NB4 (cell line): Measurements from ENCODE around the gene ITGA11.

Source experiments
- DNase-seq: peaks from one replicate; pipeline ENCODE4 v3.0.0; 2010; ENCODE audit warnings: low read depth
- H3K4me3 ChIP-seq: one replicate; pipeline ENCODE4 v1.5.1; 2011; ENCODE audit warnings: mild to moderate bottlenecking, low read depth, low read length, moderate library complexity
- MYC ChIP-seq: IDR thresholded peaks from 2 replicates; pipeline ENCODE4 v1.6.1; 2011; ENCODE audit warnings: low read depth, low read length
- POLR2A ChIP-seq: IDR thresholded peaks from 2 replicates; pipeline ENCODE4 v1.6.1; 2011; ENCODE audit warnings: mild to moderate bottlenecking; ENCODE audit not compliant: insufficient read length; ENCODE audit errors: extremely low read depth
- TF ChIP-seq, protein P1 (sequence below): IDR thresholded peaks from 2 replicates; pipeline ENCODE4 v1.6.1; 2011; ENCODE audit warnings: low read depth, low read length
- TF ChIP-seq, protein P2 (sequence below): IDR thresholded peaks from one replicate; pipeline ENCODE4 v1.5.1; 2012; ENCODE audit warnings: low read depth, low read length

ITGA11 gene

GRCh38 chr15:68414206-68414555 is 17.8 kb downstream of the ITGA11 start:
- H3K4me3 ChIP-seq: no peak overlapping the region
- TF ChIP-seq MYC: no peak
- TF ChIP-seq, protein P1, sequence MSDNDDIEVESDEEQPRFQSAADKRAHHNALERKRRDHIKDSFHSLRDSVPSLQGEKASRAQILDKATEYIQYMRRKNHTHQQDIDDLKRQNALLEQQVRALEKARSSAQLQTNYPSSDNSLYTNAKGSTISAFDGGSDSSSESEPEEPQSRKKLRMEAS: no peak
- TF ChIP-seq, protein P2, sequence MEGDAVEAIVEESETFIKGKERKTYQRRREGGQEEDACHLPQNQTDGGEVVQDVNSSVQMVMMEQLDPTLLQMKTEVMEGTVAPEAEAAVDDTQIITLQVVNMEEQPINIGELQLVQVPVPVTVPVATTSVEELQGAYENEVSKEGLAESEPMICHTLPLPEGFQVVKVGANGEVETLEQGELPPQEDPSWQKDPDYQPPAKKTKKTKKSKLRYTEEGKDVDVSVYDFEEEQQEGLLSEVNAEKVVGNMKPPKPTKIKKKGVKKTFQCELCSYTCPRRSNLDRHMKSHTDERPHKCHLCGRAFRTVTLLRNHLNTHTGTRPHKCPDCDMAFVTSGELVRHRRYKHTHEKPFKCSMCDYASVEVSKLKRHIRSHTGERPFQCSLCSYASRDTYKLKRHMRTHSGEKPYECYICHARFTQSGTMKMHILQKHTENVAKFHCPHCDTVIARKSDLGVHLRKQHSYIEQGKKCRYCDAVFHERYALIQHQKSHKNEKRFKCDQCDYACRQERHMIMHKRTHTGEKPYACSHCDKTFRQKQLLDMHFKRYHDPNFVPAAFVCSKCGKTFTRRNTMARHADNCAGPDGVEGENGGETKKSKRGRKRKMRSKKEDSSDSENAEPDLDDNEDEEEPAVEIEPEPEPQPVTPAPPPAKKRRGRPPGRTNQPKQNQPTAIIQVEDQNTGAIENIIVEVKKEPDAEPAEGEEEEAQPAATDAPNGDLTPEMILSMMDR: no peak
- TF ChIP-seq POLR2A: no peak
- DNase-seq: no peak

DNA sequence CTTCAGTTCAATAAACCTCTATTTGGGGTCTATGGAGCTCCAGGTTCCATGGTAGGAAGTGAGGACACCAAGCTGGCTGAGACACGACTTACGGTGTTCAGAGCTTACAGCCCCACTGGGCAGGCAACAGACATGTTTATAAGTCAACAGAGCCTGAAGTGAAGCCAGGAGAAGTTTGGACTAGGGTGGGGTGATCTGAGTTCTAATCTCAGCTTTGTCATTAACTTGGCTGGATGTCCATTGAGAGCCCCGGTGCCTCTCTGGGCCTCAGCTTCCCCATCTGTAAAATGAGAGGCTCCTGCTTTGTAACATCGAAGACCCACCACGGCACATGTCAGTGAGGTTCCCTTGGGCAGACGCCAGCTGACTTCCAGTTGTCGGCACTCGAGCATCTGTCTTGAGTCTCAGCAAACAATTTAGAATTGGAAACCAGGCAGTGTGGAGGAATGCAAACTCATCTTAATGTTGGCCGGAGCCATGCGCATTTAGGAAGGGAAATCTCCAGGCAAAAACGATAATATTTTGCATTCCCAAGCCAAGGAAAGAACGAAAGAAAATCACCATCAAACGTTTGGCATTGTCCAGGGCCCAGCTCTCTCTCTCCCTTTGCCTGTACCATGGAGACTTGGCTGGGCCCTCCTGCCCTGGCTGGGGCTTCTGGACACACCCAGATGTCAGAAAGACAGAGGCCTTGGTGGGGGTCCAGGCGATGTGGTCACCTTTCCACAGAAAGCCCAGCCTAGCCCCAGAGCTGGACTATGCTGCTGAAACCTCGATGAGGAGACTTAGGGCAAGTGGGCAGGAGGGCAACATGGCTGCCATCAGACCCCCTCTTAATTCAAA is 18.4 kb downstream of the ITGA11 start:
- no peak for DNase-seq
- no peak overlapping the region for H3K4me3 ChIP-seq
- no peak for TF ChIP-seq POLR2A
- TF ChIP-seq, protein P1: no peak
- no peak for TF ChIP-seq MYC
- TF ChIP-seq, protein P2: no peak

- no peak for TF ChIP-seq POLR2A
- TF ChIP-seq, protein P1: no peak
- TF ChIP-seq MYC: no peak
- TF ChIP-seq, protein P2: no peak
- no peak for DNase-seq
- H3K4me3 ChIP-seq: no peak overlapping the region
Measured at GRCh38 chr15:68412218-68412617, 19.7 kb downstream of the ITGA11 start.

DNA sequence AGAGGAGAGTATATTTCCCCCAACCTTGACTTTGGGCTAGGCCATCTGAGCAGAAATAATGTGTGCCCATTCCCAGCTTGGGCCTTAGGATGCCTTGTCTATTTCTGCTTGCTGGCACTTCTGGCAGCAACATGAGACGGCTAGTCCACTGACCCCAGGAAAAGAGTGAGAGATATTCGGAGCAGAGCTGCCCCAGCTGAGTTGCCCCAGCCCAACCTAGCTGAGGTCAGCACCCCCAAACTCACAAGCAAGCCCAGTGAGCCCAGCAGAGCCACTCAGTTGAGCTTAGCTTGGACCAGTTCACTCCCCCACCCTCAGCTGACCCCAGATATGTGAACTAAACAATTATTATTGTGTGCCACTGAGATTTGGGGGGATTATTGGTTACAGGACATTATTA is 20.2 kb downstream of the ITGA11 start:
- TF ChIP-seq, protein P2: no peak
- TF ChIP-seq POLR2A (no peak), MYC (no peak)
- TF ChIP-seq, protein P1: no peak
- no peak overlapping the region for H3K4me3 ChIP-seq
- DNase-seq: no peak

DNA sequence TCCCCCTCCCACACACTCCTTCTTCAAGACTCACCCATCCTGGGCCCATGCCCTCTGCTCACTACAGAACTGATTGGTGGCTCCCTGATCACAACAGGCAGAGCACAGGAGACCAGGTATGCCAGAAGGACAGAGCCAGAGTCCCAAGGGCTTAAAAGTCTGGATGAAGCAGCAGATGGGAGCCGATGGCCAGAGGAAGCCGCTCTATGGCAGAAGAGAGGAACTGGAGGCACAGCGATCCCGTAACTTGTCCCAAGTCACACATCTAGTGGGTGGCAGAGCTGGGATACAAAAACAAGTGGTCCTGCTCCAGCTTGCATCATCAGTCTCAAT is 20.7 kb downstream of the ITGA11 start:
- no peak overlapping the region for H3K4me3 ChIP-seq
- no peak for DNase-seq
- no peak for TF ChIP-seq MYC
- TF ChIP-seq, protein P1: no peak
- TF ChIP-seq POLR2A: no peak
- TF ChIP-seq, protein P2: no peak
